Vagina (tissue), 2 donors: ENCODE measurements around the gene CADPS. TPM values are rescaled to one million over a fixed set of nuclear protein-coding genes. Genes with fewer than 3 reads are reported as not detected.

ENCODE experiments used
- DNase-seq, 2 donors: peaks; one replicate each; pipeline ENCODE4 v3.0.0-alpha.2; 2017; ENCODE audit errors: extremely low spot score in 2 of 2
- H3K27ac ChIP-seq: fragments of 200-600 bp; sonication (generic); one replicate; pipeline ENCODE4 v1.5.1; 2019
- H3K27me3 ChIP-seq: fragments of 200-600 bp; sonication (generic); one replicate; pipeline ENCODE4 v1.5.1; 2019
- H3K36me3 ChIP-seq, 2 donors: fragments of 200-600 bp; sonication (generic); one replicate each; pipeline ENCODE4 v1.5.1; 2017 to 2019
- H3K4me1 ChIP-seq: fragments of 200-600 bp; sonication (generic); one replicate; pipeline ENCODE4 v1.5.1; 2019
- H3K4me3 ChIP-seq, 2 donors: fragments of 200-600 bp; sonication (generic); 1 replicate in 1 of 2; 2 replicates in 1 of 2; pipeline ENCODE4 v1.5.1; 2016 to 2019
- H3K9me3 ChIP-seq: fragments of 200-600 bp; sonication (generic); one replicate; pipeline ENCODE4 v1.5.1; 2019
- POLR2A ChIP-seq, 2 donors: fragments of 450-650 bp; IDR thresholded peaks; one replicate each; pipeline ENCODE4 v1.6.1; 2017; ENCODE audit warnings: antibody characterized with exemption in 2 of 2, mild to moderate bottlenecking in 2 of 2, moderate library complexity in 2 of 2
- POLR2AphosphoS5 ChIP-seq, 2 donors: sonication (generic); formaldehyde crosslinking; IDR thresholded peaks; one replicate each; pipeline ENCODE4 v1.9.0; 2017; ENCODE audit warnings: antibody characterized with exemption in 2 of 2, mild to moderate bottlenecking in 2 of 2, low read depth in 1 of 2; ENCODE audit not compliant: insufficient read depth in 1 of 2
- intact Hi-C: fragments of 100-400 bp; cut with DNase I; formaldehyde crosslinking; loops from one replicate; pipeline ENCODE4 v1.15.1; 2023
- total RNA-seq: library from RNA; depleted of rRNA; stranded (reverse); fragments of >200 nt; gene quantifications from one replicate; pipeline ENCODE4 v1.2.3, GENCODE V29; 2016
- TF ChIP-seq, protein P1 (sequence below), 3 experiments: fragments of 450-650 bp in 2 of 3; fragments of 200-600 bp in 1 of 3; sonication (generic) in 1 of 3; IDR thresholded peaks; one replicate each; pipeline ENCODE4 v1.5.1; 2017 to 2019; ENCODE audit warnings: antibody characterized with exemption in 3 of 3, mild to moderate bottlenecking in 2 of 3, moderate library complexity in 2 of 3

Gene CADPS
- total RNA-seq, 1 donor from 2014 or later: 12.8 TPM

DNA sequence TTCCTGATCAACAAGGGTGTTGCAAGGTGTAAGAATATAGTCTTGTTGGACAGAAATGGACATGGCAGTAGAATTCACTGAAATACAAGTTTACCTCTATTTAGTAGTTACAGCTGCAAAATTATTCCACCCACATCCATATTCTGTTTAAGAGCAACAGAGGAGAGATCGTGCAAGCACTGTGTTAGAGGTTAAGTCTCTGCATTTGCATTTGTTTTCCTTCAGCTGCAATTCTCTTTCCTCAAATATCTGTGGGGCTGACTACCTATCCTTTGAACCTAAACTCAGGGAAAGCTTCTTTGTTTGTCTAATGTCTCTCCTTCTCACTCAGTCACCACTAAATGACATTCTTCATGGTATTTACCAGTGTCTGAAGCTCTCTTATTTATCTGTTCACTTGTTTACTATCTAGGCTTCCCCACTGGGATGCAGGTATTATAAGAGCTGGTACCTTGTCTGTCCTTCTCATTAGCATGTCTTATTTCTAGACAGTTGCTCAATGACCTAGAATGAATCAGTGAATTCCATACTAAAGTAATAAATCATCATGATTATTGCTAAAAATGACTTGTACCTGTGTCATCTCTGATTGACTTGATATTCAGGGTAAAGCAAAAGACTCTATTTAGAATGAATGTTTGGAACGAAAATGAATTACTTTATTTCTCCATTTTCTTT, 326.5 kb downstream of the CADPS start:
- TF ChIP-seq POLR2AphosphoS5 (IDR thresholded peaks at IDR 0.05; ENCODE audit: insufficient read depth in 1 of 2, low read depth in 1 of 2) (no peak), POLR2A (IDR thresholded peaks at IDR 0.05) (no peak)
- TF ChIP-seq, protein P1, sequence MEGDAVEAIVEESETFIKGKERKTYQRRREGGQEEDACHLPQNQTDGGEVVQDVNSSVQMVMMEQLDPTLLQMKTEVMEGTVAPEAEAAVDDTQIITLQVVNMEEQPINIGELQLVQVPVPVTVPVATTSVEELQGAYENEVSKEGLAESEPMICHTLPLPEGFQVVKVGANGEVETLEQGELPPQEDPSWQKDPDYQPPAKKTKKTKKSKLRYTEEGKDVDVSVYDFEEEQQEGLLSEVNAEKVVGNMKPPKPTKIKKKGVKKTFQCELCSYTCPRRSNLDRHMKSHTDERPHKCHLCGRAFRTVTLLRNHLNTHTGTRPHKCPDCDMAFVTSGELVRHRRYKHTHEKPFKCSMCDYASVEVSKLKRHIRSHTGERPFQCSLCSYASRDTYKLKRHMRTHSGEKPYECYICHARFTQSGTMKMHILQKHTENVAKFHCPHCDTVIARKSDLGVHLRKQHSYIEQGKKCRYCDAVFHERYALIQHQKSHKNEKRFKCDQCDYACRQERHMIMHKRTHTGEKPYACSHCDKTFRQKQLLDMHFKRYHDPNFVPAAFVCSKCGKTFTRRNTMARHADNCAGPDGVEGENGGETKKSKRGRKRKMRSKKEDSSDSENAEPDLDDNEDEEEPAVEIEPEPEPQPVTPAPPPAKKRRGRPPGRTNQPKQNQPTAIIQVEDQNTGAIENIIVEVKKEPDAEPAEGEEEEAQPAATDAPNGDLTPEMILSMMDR (IDR thresholded peaks at IDR 0.05): no peak
- H3K27ac ChIP-seq: no peak overlapping the region
- intact Hi-C loops: no loop called here
- H3K27me3 ChIP-seq: no peaks in the 10 kb centered on the region
- no peak for DNase-seq
- no peak overlapping the region for H3K4me3 ChIP-seq
- H3K36me3 ChIP-seq: no peaks in the 10 kb centered on the region
- H3K9me3 ChIP-seq: no peaks in the 10 kb centered on the region
- H3K4me1 ChIP-seq: no peaks in the 10 kb centered on the region

DNA sequence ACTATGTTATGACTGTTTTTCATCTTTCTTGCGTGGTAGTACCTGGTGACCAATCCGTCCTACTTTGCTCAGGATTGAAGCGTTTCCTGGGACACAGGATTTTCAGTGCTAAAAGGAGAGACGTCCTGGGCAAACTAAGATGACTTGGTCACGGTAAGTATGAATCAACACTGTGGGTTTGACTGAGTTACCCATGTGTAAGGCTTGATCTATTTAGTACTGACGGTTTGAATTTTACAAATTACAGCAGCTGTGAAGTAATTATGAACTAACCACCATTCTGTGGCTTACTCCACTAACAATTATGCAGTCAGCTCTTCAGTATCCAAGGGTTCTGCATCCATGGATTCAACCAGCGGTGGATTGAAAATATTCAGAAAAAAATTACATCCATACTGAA, 328.9 kb downstream of the CADPS start:
- Histone ChIP-seq H3K36me3 (no peaks in the 10 kb centered on the region), H3K4me1 (no peaks in the 10 kb centered on the region), H3K4me3 (no peak overlapping the region), H3K27me3 (no peaks in the 10 kb centered on the region), H3K9me3 (no peaks in the 10 kb centered on the region), H3K27ac (no peak overlapping the region)
- intact Hi-C loops: no loop called here
- TF ChIP-seq POLR2AphosphoS5 (IDR thresholded peaks at IDR 0.05; ENCODE audit: insufficient read depth in 1 of 2, low read depth in 1 of 2) (no peak), POLR2A (IDR thresholded peaks at IDR 0.05) (no peak)
- TF ChIP-seq, protein P1 (IDR thresholded peaks at IDR 0.05): no peak
- no peak for DNase-seq

DNA sequence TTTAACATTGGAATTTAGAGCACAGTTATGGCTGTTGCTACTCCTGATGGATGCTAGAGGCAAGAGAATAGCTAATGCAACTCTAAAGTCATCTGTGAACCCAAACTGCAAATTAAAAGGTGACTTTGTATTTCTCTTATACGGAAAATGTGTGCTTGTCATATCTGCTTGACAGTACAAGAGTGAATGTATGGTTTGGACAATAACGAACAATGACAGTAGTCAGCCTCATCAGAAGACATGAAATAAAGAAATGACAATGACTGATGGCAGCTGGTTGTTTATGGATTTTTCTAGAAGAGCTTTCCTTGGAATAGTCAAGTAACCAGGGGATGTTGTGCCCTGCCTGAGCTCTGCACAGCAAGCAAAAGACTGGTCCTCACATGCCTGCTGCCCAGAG, 333.0 kb downstream of the CADPS start:
- Histone ChIP-seq H3K27ac (no peak overlapping the region), H3K27me3 (no peaks in the 10 kb centered on the region), H3K9me3 (no peaks in the 10 kb centered on the region), H3K4me1 (no peaks in the 10 kb centered on the region), H3K4me3 (no peak overlapping the region), H3K36me3 (no peaks in the 10 kb centered on the region)
- TF ChIP-seq POLR2AphosphoS5 (IDR thresholded peaks at IDR 0.05; ENCODE audit: insufficient read depth in 1 of 2, low read depth in 1 of 2) (no peak), POLR2A (IDR thresholded peaks at IDR 0.05) (no peak)
- TF ChIP-seq, protein P1 (IDR thresholded peaks at IDR 0.05): no peak
- intact Hi-C loops: no loop called here
- no peak for DNase-seq

DNA sequence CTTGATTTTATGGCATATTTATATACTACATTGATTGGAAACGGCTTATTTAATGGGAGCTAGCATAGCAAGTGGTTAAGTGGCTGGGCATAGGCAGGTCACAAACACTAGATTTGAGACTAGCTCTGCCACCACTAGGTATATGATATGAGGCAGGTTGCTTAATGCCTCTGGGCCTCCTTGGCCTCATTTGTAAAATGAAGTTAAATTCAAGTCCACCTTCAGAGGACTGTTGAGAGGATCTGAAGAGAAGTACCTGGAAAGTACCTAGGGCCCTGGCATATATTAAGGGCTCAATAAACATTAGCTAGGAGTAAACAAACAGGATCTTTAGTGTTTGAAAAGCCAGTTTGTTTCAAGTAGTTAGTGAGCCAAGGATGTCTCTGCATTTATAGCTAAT, 335.5 kb downstream of the CADPS start:
- no peaks in the 10 kb centered on the region for H3K36me3 ChIP-seq
- intact Hi-C loops: loop anchor here (5.0 kb wide), 1 partner anchor 1457 kb away; no protein-coding TSS in a partner anchor
- H3K4me3 ChIP-seq: no peak overlapping the region
- no peaks in the 10 kb centered on the region for H3K9me3 ChIP-seq
- TF ChIP-seq POLR2AphosphoS5 (IDR thresholded peaks at IDR 0.05; ENCODE audit: insufficient read depth in 1 of 2, low read depth in 1 of 2) (no peak), POLR2A (IDR thresholded peaks at IDR 0.05) (no peak)
- TF ChIP-seq, protein P1 (IDR thresholded peaks at IDR 0.05): no peak
- DNase-seq: no peak
- H3K27ac ChIP-seq: no peak overlapping the region
- no peaks in the 10 kb centered on the region for H3K27me3 ChIP-seq
- H3K4me1 ChIP-seq: no peaks in the 10 kb centered on the region

DNA sequence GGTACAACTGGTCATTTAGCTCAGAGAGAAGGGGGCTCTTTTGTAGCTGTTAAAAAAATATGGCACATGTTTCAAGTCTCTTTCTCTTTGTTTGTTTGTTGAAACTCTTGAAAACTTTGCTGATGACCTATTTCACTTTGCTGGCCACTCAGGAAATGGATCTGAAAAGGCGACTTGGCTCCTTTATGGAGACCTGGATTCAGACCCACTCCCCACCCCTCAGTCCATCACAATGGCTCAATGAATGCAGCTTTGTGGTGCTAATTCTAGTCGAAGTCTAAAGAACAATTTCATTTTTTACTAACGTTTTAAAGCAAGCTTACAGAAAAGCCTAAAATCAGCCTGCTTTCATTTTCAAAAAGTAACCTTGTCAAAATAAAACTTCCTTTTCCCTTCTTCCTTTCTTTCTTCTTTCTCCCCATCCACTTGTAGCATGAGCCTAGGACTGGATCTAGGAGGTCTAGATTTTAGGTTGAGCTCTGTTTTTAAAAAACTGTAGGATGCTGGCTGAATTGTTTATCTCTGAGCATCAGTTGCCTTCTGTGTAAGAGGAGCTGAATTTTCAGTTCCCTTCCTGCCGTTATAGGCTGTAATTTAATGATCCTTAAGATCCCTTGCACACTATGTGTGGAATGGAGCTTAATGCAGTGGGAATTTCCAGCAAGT, 336.4 kb downstream of the CADPS start:
- intact Hi-C loops: loop anchor here (5.0 kb wide), 1 partner anchor 1457 kb away; no protein-coding TSS in a partner anchor
- Histone ChIP-seq H3K4me1 (no peaks in the 10 kb centered on the region), H3K9me3 (no peaks in the 10 kb centered on the region), H3K36me3 (no peaks in the 10 kb centered on the region), H3K4me3 (no peak overlapping the region), H3K27me3 (no peaks in the 10 kb centered on the region), H3K27ac (no peak overlapping the region)
- DNase-seq: no peak
- no peak for TF ChIP-seq POLR2A (IDR thresholded peaks at IDR 0.05)
